Stimulated activated CD4-positive, alpha-beta T cell treated with anti-CD3 and anti-CD28 coated beads, Interleukin-2, amount 100 ng/mL, for 48 hours (primary cell): ENCODE data around the gene SLC51B.

Experiments
- DNase-seq, 2 donors: peaks; one replicate each; pipeline ENCODE4 v3.0.0-alpha.2; 2020

The SLC51B gene

DNA sequence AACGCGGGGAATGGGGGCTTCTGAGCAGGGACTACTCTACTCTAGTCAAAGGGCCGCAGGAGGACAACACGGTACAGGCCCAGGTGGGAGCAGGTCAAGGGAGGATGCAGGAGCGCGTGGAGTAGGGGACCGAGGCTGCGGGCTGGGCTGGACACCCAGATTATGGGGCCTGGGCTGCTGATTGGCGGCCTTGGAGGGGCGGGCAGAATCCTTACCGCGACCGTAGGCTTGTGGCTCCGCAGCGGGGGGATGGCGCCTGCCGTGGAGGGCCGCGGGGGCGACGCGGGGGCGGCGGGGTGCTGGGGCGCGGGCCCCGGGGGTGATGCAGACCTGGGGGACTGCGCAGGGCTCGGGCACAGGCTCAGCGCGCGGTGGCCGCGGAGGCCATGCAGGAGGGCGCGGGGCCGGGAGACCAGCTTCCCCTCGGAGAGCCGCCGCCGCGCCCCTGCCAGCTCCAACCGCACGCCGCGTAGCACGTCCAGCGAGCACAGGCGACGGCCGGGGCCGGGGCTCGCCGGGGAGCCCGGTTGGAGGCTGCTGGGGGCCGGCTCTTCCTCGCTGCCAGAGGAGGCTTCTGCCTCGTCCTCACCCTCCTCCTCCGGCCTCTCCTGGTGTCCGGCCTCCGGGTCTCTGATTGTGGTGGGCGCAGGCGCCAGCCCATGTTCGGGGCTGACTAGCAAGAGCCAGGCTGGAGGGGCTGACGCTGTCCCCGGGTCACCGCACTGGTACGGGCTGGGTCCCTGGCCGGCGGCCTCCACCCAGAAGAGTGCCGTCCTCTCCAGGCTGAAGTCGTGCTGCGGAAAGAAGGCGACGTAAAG, 56.9 kb downstream of the SLC51B start:
- DNase-seq, result no peak

DNA sequence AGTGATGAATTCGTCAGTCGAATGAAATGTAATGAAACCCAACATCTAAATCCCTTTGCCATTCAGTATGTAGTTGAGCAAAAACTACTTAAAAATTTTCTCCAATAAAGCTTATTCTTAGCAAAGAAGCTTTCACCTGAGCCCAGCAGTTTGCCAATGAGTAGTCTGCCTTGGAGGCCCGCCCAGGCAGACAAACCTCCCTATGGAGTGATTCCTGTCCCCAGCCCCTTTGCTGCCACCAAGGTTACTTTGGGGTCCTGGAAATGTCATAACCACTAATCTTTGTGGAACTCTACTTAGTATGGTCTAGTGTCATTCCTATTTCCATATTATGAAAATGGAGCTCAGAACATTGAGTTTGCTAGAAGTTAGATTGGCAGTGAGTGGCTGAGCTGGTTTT, 57.7 kb downstream of the SLC51B start:
- no peak for DNase-seq
